ENCODE data around the gene FKBP4.
"Not testable (repeated sequence)": the region's sequence is repeated elsewhere in the genome, so short reads cannot be mapped to it uniquely, and the experiment has no call there.

FKBP4 gene

GRCh38 chr12:2794736-2795289 lies at the start of gene FKBP4:
FKBP4 (plus strand) TSS chr12:2794970; CDS start chr12:2795140, 170 bp downstream.
- DNase-seq: peak; percentile 92

- no peak for DNase-seq
Observed at GRCh38 chr12:2745655-2746054, 49.1 kb upstream of the FKBP4 start.

- DNase-seq: no peak
Observed at GRCh38 chr12:2749580-2749979, 45.2 kb upstream of the FKBP4 start.

- no peak for DNase-seq
Observed at GRCh38 chr12:2750185-2750584, 44.6 kb upstream of the FKBP4 start.

- no peak for DNase-seq
Observed at GRCh38 chr12:2751230-2751629, 43.5 kb upstream of the FKBP4 start.

GRCh38 chr12:2751686-2752085 lies 43.1 kb upstream of the FKBP4 start:
- DNase-seq: no peak

GRCh38 chr12:2752676-2753371 lies 41.9 kb upstream of the FKBP4 start:
- DNase-seq: peak; percentile 73

- DNase-seq: no peak
Observed at GRCh38 chr12:2753536-2753935, 41.2 kb upstream of the FKBP4 start.

- DNase-seq: no peak
Observed at GRCh38 chr12:2754208-2754607, 40.6 kb upstream of the FKBP4 start.

- DNase-seq: no peak
Observed at GRCh38 chr12:2756756-2757155, 38.0 kb upstream of the FKBP4 start.

GRCh38 chr12:2759733-2760132 lies 35.0 kb upstream of the FKBP4 start:
- no peak for DNase-seq

- no peak for DNase-seq
Observed at GRCh38 chr12:2764398-2764797, 30.4 kb upstream of the FKBP4 start.

GRCh38 chr12:2765052-2765451 lies 29.7 kb upstream of the FKBP4 start:
- DNase-seq: no peak

- no peak for DNase-seq
Observed at GRCh38 chr12:2765608-2766007, 29.2 kb upstream of the FKBP4 start.

GRCh38 chr12:2768224-2768961 lies 26.4 kb upstream of the FKBP4 start:
- DNase-seq: no peak

GRCh38 chr12:2769866-2770533 lies 24.8 kb upstream of the FKBP4 start:
- DNase-seq: no peak

- DNase-seq: not testable (repeated sequence)
Observed at GRCh38 chr12:2770544-2770943, 24.2 kb upstream of the FKBP4 start.

GRCh38 chr12:2772370-2772769 lies 22.4 kb upstream of the FKBP4 start:
- no peak for DNase-seq

- no peak for DNase-seq
Observed at GRCh38 chr12:2773199-2773875, 21.4 kb upstream of the FKBP4 start.

- no peak for DNase-seq
Observed at GRCh38 chr12:2775431-2775830, 19.3 kb upstream of the FKBP4 start.

GRCh38 chr12:2776129-2776806 lies 18.5 kb upstream of the FKBP4 start:
- DNase-seq: no peak

- DNase-seq: no peak
Observed at GRCh38 chr12:2779281-2779680, 15.5 kb upstream of the FKBP4 start.

Measured in CD4-positive, alpha-beta T cell treated with Interleukin-10 for 1 hour (primary cell).